GM21825 (cell line): ENCODE data around the gene IL22RA2.

ENCODE experiments used
- ATAC-seq: cut with Tn5 transposase; IDR thresholded peaks from one replicate; pipeline ENCODE4 v1.9.1; 2021; ENCODE audit warnings: mild to moderate bottlenecking, moderate library complexity; ENCODE audit not compliant: unreplicated experiment

The IL22RA2 gene

DNA sequence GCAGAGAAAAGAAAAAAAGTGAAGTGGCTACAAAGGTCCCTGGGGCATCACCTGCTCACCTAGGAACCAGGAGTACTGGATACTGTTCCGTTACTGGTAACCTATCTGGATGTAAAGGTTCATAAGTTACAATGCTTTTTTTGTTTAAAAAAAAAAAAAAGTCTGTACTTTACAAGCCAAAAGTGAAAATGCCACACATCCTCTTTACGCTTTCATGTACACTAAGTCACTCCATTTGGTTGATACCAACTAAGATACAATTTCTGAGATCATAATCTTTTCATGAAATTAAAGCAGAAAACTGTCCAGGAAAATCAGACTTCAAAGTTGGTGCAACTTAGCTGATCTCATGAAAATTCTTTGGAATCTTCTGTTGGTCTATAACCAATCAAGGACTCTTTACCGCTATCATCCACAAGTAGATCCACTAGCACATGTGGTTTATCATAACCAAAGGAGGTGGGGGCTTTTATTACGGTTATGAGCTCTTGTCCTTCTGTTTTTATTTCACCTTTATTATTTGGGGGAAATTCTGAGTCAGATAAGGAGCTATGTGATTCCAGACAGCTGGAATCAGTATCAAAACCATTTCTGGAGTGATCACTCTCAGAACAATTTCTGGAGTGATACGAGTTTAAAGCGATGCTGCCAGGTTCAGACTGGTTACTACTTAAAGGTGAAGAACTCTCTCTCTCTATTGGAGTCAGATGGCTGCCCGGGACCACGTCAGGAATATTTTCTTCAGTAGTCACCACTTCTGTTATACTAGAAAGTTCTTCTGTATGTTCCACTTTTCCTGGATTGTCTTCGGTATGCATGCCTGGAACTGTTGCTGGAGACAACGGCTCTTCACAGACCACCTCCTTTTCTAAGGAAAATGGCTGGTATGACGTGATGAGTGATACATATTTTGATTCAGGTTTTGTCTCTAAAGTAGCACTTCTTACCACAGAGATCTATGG, 24.5 kb upstream of the IL22RA2 start:
- ATAC-seq, result no peak

DNA sequence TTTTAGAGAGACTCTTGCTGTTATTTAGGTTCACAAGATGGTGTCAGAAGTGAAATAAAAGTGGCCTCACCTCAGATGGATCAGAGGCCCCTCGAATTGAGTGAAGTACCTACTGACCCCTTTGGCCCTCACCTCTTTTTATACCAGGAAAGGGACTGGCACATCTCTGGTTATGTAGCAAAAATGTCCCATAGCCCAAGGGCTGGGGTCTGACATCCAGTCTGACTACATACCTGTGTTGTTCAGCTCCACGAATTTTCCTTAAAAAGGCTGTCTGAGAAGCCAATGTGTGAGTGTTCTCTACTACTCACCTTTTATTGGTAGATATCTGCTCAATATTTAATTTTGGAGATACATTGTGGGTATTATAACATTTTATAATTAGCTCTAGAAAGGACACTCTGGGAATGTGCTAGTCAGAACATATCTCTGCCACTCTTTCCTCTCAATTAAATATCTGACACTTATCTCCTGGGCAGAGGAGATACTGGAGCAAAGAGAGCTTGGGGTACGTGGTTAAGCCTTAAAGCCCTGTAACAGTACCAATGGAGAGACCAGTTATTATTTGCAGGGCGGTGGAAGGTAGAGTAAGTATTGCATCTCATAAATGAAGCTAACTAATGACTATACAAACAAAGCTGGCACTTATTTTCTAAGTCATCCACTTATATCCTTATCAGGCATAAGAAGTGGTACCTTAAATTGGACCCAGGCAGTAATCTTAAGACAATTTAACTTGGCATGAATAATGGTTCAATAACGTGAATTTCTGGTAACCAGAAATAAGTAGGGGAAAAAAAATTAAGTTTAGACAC, 20.0 kb upstream of the IL22RA2 start:
- ATAC-seq, result no peak

DNA sequence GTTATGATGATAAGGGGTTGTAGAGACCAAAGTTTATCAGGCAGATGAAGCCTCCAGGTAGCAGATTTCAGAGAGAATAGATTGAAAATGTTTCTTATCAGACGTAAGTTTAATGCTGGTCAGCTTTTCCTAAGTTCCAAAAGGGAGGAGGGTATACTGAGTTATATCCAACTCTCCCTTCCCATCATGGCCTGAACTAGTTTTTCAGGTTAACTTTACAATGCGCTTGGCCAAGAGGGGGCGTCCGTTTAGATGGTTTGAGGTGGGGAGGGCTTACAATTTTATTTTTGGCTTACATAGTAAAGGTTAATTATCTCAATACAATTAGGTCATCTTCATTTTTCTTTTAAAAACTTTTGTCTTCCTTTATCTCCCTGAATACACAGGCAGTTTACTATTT, 19.4 kb upstream of the IL22RA2 start:
- no peak for ATAC-seq

- ATAC-seq, result no peak
These were observed 18.2 kb upstream of the IL22RA2 start for GRCh38 chr6:137191670-137192069.

DNA sequence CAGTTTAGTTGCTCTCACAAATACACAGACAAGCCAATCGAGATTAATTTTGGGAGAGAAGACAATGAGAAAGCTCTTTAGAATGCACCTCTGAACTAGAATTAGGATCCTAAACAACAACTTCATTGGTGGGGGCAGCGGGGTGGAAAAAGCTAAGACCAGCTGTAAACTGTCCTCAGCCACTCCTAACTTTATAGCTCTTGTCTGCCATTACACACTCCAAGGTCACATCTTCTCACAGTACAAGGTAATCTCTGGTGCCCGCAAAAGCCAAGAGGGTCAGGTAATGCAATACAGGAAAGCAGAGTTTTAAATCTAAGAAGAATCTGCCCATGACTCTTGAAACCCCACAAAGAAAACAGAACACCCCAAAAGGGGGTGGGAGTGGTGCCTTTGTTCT, 17.8 kb upstream of the IL22RA2 start:
- ATAC-seq, result no peak

DNA sequence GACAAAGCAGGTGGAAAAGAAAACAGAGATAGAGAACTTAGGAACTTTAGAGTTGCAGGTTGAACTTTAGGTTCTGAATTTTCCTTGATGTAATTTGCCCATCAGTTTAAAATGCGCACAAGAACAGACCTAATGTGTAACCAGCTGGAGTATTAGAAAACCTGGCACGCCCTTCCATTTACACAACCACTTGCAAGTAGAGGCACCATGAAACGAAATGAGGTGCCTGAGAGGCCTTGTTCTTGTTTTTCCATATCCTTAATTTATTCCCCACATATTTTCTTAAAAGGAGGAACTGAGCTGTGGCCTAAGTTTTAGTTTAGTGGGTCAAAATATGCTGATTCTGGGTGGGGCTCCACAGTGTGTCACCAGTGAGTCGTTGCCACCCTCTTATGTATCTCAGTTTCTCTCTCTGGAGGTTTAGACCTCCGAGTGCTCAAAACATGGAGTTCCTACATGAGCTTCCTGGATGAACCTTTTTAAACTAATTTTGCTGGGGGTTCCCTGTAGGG, 17.2 kb upstream of the IL22RA2 start:
- ATAC-seq, result no peak

DNA sequence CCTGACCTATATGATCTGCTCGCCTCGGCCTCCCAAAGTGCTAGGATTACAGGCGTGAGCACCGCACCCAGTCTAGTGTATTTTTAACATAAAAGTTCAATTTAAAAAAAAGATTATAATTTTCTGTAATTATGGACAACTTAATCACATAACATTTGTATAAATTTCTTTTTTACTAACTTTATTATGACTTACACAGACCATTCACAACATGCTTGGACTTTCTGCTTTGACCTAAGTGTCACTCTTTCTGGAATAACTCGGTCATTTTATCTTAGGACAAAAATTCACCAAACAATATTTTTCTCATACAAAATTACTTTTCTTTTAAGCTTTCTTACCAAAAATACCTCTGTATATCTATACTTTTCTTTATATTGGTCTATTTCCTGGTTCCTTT, 15.4 kb upstream of the IL22RA2 start:
- ATAC-seq, result no peak

GRCh38 chr6:137185290-137185689, 11.8 kb upstream of the IL22RA2 start:
- ATAC-seq, result no peak

DNA sequence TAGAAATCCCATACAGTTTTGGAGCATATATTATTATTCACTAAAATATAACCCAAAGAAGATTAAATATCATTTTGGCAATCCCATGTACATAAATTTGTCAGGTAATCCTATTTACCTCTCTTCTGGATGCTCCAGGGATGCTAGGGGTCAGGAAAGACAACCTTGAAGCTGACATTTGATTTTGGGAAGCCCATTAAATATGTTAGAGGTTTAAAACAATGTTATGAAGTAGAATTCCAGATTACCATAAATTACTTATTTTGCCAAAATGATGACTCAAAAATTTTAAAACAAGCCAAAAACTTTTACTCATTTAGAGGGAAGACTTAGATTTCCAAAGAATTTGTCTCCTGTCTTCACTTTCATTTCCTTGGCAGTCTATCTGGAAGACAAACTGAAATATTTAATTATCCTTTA, 9.2 kb upstream of the IL22RA2 start:
- ATAC-seq, result no peak

DNA sequence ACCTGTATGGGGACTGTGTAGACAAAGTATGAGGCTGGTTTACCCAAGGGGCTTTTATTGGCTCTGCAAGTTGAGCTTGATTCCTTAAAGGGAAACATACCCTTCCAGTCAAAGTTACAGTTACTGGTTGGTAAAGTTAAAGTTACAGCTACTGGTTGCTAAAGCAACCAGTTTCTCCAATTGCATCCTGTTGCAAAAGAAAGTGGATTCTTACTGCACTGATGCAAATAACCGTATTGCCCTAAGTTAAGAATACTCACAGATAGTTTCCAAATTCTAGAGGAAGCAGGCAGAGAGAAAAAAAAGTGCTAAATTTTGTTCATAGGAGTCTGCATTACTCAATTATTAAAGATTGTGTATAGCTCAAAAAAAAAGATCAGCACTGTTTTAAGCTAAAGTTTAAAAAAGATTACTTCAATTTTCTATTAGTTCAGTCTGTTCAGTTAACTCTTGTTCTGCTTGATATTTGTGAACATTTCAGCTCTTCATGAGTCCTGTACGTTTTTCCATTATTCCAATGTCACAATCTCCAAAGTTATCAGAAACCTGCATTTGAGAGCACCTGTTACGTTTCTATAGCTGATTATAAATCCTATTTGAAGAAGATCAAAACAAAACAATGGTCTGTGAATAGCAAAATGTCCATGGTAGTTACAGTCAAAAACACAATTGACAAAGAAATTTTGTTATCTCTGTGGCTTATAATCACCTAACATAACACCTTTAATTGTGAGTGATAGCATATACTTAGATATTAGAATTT, 8.6 kb upstream of the IL22RA2 start:
- no peak for ATAC-seq

DNA sequence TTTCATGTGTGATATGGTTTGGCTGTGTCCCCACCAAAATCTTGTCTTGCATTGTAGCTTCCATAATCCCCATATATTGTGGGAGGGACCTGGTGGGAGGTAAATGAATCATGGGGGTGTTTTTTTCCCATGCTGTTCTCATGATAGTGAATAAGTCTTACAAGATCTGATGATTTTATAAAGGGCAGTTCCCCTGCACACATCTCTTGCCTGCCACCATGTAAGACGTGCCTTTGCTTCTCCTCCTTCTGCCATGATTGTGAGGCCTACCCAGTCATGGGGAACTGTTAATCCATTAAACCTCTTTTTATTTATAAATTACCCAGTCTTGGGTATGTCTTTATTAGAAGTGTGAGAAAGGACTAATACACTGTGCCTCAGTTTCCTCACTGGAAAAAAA, 4.2 kb upstream of the IL22RA2 start:
- no peak for ATAC-seq

DNA sequence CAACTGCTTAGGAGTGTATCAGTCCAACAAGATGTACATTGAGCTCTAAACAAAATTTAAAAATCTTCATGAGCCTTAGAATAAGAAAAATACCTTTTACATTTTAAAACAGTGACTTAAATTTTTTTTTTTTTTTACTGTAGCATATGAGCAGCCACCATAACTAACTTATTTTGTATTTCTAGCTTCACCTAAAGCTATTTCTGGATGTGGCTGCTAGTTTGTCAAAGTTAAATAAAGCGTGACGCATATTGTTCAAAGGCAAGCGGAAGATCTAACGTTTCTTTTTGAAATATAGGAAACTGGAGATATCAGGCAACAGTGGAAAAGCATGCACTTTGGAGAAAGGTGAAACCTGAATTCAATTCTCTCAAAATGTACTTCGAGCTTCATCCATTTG, 3.3 kb upstream of the IL22RA2 start:
- ATAC-seq, result no peak

GRCh38 chr6:137175868-137176245, 2.4 kb upstream of the IL22RA2 start:
- no peak for ATAC-seq

GRCh38 chr6:137175157-137175867, 1.9 kb upstream of the IL22RA2 start:
- no peak for ATAC-seq

DNA sequence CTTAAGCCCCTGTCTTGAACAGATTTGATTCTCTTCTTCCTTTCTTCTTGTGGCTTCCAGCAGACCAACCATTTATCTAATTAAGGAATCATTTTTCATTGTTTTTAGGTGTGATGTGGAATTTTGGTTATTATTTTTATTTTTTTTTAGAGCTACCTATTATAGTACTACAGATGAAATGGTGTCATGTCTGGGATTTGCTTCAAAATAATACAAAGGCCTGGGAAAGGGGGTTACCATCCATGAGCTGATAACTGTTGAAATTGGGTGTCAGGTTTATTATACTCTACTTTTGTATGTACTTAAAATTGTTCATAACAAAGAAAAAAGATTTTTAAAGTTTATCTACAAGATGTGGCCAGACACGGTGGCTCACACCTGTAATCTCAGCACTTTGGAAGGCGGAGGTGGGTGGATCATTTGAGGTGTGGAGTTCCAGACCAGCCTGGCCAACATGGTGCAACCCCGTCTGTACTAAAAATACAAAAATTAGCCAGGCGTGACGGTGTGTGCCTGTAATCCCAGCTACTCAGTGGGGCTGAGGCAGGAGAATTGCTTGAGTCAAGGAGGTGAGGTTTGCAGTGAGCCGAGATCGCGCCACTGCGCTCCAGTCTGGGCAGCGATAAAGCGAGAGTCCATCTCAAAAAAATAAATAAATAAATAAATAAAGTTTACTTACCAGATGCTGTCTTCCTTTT, 561 bp downstream of the IL22RA2 start:
- ATAC-seq, result no peak

DNA sequence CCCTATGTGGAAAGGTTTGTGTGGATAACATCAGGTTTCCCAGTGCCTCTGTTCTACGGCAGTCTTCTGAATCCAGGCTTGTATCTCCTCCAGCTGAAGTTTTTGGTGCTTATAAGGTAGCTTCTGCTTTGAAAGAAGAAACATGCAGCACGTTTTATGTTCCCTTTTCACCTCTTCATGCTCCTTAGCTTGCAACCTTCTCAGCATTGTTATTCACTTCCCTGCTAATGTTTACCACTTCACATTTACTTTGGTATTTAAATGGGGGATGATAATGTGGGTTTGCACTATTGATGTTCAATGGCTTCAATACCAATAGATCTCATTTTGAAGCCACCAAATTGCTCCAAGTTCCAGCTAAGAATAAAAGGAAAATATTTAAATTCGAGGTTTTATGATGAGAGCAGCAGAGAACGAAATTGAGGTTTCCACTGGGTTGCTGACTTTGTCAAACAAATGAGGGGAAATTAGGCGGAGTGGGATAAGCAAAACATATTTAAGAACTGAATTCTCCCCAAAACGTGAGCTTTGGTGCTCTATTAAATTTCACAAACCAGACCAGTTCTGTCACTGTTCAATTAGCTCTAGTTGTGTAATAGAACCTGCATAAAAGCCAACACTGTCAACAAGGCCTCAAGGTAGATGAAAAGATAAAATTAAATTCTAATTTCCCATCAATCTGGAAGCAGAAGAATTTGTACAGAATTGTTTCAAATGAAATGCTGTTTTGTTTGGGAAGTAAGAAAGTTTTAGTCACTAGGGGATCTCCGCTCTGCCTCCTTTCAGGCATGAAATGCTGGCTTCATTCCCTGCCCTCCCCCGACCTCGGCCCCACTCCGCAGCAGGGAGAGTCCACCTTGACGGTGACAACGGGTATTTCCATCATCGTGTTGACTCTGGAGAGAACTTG, 1.4 kb downstream of the IL22RA2 start:
- ATAC-seq, result no peak

GRCh38 chr6:137171053-137171374, 2.4 kb downstream of the IL22RA2 start:
- no peak for ATAC-seq

GRCh38 chr6:137170266-137171052, 3.0 kb downstream of the IL22RA2 start:
- no peak for ATAC-seq
